HG02884 (cell line): ENCODE results near the gene ZCCHC7.
"Not testable (repeated sequence)": the region's sequence is repeated elsewhere in the genome, so short reads cannot be mapped to it uniquely, and the experiment has no call there.

ENCODE experiments used
- ATAC-seq: cut with Tn5 transposase; IDR thresholded peaks from one replicate; pipeline ENCODE4 v1.9.1; 2021; ENCODE audit warnings: mild to moderate bottlenecking, moderate library complexity; ENCODE audit not compliant: unreplicated experiment

The ZCCHC7 gene

DNA sequence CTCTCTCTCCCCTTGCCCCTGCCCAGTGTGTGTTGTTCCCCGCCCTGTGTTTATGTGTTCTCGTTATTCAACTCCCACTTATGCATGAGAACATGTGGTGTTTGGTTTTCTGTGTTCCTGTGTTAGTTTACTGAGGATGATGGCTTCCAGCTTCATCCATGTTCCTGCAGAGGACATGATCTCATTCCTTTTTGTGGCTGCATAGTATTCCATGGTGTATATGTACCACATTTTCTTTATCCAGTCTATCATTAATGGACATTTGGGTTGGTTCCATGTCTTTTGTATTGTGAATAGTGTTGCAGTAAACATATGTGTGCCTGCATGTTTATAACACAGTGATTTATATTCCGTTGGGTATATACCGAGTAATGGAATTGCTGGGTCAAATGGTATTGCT, 83.1 kb downstream of the ZCCHC7 start:
- ATAC-seq = not testable (repeated sequence)

DNA sequence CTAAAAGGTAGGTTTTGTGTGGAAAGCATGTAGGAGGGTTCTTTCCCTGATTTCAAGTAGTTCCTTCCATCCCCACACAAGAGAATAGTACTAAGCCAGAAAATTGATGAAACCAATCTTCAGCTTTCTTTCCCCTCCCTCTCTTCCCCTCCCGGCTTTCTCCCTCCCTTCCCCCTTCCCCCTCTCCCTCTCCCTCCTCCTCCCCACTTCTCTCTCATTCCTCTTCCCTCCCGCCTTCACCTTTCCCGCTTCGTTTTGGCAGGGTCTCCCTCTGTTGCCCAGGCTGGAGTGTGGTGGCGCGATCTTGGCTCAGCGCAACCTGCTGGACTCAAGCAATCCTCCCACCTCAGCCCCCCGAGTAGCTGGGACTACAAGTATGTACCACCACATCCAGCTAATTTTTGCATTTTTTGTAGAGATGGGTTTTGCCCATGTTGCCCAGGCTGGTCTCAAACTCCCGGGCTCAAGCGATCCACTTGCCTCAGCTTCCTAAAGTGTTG, 85.8 kb downstream of the ZCCHC7 start:
- no peak for ATAC-seq

DNA sequence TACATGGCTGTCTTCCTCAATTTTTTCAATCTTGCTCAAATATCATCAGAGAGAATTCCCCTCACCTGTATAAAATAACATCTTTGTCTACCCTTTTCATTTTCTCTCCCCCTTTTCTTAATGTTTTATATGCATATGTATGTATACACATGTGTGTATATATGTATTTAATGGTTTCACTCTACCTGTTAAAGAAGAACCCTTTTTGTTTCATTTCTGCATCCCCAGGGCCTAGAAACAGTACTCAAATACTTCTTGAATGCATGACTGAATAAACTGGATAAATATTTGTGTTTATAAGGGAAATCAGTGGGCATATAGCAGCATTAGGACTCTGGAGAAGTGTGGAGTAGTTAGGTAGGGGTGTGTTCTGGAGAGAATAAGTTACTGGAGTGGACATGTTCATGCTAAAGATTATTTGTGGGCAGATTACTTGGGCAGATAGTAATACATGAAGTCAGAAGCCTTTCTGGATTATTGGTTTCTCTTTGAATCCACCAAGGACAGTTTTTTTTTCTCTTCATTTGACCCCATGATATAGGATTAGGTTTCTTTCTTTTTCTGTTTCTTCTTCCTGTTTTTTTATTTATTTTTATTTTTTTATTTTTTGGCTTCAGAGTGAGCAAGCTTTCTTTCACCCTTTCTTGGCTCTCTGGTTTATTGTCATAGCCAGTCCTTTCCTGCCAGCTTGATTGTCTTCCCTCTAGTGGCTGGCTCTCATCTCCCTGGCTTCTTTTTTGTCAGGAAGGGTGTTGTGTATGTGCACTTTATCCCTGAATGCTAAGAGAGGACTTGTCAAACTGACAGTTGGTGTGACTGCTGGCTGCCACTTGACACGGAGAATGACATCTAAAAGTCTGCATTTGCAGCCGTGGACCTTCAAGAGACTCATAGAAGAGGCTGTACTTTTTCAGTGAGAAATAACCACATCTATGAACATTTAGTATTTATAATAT, 89.3 kb downstream of the ZCCHC7 start:
- no peak for ATAC-seq

DNA sequence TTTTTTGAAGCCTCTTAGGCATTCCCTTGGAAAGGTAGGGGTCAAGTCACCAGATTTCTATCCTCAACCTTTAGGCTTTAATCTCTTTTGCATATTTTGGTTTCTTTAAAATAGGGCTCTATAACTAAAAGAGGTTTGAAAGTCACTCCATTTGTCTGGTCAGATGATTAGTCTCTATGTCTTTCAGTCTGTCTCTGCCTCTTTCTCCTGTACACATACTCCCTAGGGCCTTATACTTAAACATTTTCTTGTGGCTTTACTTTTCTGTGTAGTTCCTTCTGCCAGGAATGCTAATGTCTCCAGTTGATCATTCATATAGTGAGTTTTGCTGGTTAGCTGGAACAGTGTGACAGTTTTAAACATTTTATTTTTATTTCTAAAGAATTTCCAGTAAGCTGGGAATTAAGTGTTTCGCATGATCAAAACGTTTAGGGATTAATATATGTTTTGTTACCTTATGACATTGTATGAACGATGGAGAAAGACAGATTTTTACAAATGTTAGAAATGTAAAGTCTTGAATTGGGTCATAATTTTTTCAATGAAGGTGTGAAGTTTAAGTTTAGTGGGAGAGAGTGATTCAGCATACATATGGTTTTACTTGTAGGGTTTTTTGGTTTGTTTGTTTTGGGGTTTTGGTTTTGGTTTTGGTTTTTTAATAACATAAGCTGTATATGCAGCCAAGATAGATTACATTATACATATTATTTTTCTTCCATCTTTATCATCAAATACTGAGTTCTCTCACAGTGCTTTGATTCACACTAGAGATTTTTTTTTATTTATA, 90.6 kb downstream of the ZCCHC7 start:
- no peak for ATAC-seq

DNA sequence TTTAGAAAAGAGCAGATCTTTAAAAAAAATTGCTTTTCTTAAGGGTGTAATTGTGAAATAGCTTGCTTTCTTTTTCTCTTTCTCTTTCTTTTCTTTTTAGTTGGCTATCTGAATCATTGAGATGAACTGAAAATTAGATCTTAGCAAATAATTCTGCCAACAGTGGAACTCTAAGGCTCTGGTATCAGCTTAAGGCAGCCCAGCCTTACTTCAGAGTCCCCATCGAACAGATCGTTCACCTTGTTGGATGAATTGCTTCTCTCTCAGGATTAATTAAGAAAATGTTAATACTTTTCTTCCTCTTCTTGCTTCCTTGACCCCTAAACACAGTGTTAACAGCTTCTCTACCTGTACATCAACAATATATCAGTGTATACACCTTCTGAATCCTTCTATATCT, 92.1 kb downstream of the ZCCHC7 start:
- ATAC-seq = no peak

DNA sequence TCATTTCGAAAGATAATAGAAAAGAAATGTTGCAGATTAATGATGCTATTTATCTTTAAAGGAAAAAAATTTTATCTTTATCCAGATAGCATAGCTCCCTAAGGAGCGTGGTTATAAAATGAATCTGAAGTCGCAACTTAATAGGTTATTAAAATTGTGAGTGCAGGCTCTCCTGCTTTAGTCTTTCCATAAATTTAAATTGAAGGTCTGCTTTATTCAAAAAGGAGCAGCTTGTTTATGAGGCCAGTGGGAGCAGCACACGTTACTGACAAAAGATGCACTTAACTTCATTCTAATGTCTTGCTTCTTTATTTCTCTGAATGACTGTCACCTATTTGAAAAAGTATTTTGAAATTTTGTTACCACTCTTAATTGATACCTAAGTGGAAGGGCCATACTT, 95.0 kb downstream of the ZCCHC7 start:
- ATAC-seq = no peak

DNA sequence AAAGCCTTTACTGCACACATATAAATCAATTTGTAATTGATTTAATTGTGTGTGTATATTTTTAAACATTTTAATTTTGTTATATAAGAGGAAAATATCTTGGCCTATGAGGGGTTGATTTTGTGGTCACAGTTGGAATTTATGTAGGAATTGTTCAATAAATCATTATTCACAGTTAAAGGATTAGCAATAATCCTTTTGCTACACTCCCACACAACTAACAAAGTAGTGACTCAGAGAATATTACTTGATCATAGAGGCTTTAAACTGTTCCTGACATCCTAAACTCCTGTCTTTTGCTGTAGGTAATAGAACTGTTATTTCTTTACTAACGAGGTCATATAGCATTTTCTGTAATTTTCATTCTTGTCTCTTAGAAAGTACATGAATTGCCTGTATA, 95.5 kb downstream of the ZCCHC7 start:
- no peak for ATAC-seq

DNA sequence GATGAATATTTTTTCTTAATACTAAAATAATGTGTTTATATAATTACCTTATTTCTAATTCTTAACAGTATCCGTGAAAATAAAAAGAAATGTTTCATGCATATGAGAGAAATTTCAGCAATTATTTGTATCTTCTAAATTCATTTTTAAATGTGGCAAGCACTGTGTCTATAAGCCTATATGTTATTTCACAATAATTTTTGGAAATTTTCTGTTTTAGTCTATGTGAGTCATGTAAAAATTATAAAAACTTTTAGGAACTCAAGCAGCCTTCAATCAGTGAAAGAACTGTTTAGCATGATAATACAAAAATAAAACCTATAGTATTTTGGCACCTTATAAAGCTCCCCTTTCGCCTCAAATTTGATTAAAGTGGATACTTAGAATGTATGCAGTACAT, 96.8 kb downstream of the ZCCHC7 start:
- no peak for ATAC-seq

DNA sequence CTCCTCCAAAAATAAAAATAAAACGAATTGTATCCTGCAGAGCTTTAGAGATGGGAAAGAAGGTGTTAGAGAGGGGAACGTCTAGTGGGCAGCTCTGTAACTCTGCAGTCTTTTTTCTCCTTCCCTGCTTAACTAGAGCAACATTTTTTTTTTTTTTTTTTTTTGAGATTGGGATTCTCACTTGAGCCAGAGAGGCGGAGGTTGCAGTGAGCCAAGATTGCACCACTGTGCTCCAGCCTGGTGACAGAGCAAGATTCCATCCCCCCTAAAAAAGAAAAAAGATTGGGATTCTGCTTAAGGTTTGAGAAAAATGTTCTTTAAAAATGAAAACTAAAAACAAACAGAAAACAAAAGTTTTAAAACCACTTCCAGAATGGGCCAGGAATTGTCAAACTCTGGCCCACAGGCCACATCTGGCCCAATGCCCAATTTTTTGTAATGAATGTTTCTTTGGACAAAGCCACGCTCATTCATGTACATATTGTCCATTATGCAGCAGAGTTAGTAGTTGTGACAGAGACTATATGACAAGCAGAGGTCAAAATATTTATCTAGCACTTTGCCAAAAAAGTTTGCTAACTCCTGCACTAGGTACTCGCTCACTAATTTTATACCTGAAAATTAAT, 98.5 kb downstream of the ZCCHC7 start:
- ATAC-seq = no peak

DNA sequence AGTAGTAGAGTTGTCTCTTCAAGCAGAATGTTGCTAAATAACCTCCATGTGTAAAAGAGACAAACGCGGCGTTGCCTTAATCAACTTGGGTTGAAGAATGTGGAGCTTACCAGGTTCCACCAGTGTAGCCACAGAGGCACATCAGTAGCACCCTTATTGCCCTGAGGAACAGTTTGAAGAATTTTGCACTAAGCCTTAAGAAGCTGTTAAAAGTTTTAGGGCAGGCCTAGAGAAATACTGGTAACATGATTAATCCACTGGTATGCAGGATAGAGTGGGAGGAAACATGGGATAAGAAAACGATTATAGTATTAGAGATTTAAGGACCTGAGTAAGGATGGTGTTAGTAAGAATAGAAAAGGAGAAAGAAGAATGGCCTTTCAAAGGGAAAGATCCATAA, 100.6 kb downstream of the ZCCHC7 start:
- ATAC-seq = no peak

DNA sequence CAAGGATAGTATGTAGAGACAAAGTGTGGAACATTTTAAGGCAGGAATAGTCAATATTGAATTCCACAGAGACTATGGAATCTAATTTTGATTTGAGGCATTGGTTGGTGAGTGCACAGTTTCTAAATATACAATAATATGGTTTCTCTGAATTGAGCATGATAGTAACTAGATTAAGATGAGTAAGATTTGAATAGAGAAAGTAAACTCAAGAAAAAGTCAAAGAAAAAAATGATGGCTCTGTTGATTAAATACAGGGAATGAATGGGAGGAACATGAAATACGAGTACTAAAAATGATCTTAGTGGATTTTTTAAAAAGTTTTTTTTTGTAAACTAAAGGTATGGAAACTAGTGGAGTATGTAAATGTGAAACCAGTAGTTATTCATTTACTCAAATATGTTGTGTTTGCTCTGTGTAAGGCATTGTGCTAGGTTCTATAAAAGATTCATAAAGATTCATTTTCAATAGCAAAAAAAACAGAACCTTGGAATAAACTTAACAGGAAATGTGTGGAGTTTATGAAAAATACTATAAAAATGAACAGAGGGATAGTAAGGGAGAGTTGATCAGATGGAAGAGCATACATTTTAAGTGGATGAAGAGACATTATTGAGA, 101.2 kb downstream of the ZCCHC7 start:
- no peak for ATAC-seq

DNA sequence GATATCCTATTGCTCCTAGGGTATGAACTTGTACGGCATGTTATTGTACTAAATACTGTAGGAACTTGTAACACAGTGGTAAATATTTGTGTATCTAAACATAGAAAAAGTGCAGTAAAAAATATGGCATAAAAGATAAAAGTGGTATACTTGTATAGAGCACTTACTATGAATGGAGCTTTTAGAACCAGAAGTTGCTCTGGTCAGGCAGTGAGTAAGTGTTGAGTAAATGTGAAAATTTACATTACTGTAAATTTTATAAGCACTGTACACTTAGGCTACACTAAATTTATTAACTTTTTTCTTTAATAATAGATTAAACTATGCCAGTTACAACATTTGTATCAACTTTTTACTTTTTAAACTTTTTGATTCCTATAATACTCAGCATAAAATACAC, 109.1 kb downstream of the ZCCHC7 start:
- no peak for ATAC-seq

DNA sequence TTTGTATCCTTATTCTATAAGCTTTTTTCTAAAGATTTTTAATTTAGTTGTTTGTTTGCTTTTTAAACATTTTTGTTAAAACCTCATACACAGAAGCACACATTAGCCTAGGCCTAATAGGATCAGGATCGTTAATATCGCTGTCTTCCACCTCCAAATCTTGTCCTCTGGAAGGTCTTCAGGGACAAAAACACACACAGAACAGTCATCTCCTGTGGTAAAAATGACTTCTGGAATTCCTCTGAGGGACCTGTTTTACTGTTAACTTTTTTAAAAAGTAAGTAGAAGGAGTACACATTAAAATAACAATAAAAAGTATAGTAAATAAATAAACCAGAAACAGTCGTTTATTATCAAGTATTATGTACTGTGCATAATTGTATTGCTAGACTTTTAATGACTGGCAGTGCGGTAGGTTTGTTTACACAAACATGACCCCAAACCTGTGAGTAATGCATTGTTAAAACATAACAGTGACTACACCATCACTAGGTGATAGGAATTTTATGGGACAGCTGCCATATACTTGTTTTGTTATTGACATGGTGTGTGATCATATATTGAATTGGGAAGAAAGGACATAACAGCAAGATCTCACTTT, 109.6 kb downstream of the ZCCHC7 start:
- no peak for ATAC-seq

DNA sequence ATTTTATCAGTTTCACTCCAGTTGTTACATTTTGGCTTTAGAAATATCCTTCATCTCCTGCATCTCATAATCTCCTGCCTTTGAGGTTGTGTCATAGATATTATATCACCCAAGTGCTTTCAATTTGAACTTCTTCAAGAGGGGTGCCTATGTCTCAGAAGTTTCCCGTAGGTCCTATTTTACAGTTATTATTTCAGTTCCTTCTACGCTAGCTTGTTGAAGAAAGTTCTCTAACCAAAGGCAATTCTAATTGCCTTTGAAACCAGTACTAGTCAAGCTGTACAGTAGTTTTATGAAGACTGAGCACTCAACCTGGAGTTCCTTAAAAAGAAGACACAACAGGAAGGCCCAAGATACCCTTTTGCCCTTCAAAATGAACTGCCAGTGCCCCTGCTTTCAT, 116.4 kb downstream of the ZCCHC7 start:
- ATAC-seq = no peak

DNA sequence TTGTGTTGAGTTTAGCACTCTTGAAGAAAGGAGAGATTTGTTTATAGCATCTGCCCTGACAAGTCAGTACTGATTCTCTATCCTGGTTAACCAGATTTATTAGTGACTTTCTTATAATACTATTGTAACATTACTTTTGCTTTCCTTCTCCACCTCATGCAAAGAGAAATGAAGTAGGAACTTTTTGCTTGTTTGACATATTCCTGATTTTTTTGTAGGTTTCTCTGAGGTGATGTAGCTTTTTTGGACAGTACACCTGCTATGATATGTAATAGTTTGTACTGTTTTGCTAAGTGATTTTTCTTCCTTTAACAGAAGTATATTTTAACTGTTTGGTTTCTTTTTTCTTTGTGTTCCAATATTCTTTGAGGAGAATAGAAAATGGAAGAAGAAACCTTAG, 117.7 kb downstream of the ZCCHC7 start:
- ATAC-seq = no peak

DNA sequence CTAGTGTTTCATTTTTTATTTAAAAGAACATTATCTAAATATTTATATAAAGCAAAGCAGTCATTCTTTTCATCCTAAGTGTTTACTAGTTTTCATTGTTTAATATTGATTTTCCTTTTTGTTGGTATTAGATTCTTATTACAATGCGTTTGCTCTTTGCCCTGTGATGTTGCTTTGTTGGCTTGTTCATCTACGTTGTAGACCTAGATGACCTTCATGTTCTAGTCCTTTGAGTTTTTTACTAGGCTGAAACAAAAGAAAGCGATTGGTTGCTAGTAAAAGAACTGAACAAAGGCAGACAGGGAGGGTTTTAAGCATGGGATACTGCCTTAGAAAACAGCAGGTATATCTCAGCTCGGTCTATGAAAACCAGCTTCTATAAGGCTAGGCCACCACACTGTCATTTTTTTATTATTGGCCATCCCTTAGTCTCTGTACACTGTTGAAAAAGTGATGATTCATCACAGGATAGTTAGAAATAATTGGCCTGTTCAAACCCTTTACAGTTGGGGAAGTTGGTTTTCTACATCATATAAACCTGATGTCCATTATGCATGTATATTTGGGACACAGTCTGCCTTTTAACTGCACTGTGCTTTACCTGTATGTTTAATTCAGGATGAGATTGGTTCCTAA, 119.0 kb downstream of the ZCCHC7 start:
- ATAC-seq = no peak

DNA sequence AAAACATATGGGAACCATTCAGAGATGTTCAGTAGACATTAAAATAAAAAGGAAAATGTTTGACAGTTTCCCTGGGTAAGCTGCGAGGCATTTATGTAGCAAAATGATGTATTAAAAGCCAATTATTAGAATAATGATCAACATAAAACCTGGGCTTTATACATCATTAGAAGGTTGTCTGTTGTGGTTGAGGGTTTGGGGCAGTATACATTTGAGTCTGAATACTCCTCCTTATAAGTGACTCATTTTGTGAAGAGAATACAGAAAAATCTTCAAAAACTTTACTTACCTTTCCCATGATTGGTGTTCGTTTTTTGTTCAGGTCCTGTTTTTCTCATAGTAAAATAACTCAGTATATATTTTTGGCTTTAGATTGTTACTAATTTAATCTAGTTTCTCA, 119.5 kb downstream of the ZCCHC7 start:
- no peak for ATAC-seq

DNA sequence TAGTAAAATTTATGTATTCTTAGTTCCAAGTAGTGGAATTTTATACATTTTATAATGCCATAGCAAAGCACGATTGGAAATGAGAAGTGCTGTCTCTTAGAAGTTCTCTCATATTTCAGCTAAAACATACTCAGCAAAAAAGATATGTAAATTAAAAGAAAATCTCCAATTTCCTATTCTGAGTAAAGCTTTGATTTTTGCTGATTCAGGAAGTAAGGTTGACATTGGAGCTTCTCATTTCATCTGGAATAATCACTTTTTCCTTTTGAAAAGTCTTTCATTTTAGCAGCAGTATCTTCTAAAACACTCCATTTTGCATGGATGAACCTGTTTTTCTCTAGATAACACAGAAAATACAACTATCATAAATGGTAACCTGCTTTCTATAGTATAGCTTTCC, 121.0 kb downstream of the ZCCHC7 start:
- ATAC-seq = no peak

DNA sequence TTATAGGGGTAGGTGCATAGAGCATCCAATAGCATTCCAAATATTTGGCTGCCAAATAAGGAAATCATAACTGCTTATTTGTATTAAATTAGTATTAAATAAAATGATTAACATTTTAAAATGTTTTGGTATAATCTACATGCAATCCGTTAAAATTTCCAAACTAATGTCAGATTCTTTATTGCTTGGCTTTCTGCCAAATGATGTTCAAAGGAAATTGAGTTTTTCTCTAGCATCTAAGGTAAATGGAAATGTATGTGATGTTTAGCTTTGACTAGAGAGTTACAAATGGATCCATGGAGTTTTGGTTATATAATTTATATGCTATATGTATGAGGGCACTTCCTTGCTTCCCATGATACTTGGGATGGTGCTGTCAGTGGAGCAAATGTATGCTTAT, 121.7 kb downstream of the ZCCHC7 start:
- no peak for ATAC-seq
